Endodermal cell (in vitro differentiated cells): Measurements from ENCODE around the gene B4GALNT1. TPM values are rescaled to one million over a fixed set of nuclear protein-coding genes. Genes with fewer than 3 reads are reported as not detected.

Source experiments
- DNase-seq: peaks from one replicate; pipeline ENCODE4 v3.0.0-alpha.2; 2017
- H3K27ac ChIP-seq: 2 replicates; pipeline ENCODE4 v1.5.1; 2013; ENCODE audit warnings: mild to moderate bottlenecking, low read depth, low read length, moderate library complexity
- H3K27me3 ChIP-seq: 2 replicates; pipeline ENCODE4 v1.6.1; 2013; ENCODE audit warnings: mild to moderate bottlenecking, low read length, moderate library complexity; ENCODE audit not compliant: insufficient read depth, control insufficient read depth, poor library complexity, severe bottlenecking
- H3K36me3 ChIP-seq: 2 replicates; pipeline ENCODE4 v1.7.0; 2013; ENCODE audit warnings: mild to moderate bottlenecking, low read length, moderate library complexity; ENCODE audit not compliant: control insufficient read depth, insufficient read depth
- H3K4me1 ChIP-seq: one replicate; pipeline ENCODE4 v1.7.0; 2013; ENCODE audit warnings: low read length; ENCODE audit not compliant: control insufficient read depth, insufficient read depth
- H3K4me3 ChIP-seq: 2 replicates; pipeline ENCODE4 v1.5.1; 2013; ENCODE audit warnings: mild to moderate bottlenecking, low read length, moderate library complexity
- H3K9ac ChIP-seq: 2 replicates; pipeline ENCODE4 v1.6.1; 2013; ENCODE audit warnings: mild to moderate bottlenecking, low read length, moderate library complexity; ENCODE audit not compliant: poor library complexity, severe bottlenecking; ENCODE audit errors: extremely low read depth
- H3K9me3 ChIP-seq: 2 replicates; pipeline ENCODE4 v1.6.1; 2013; ENCODE audit warnings: mild to moderate bottlenecking, low read length, moderate library complexity; ENCODE audit not compliant: control insufficient read depth
- H3K27ac Mint-ChIP-seq: 2 replicates; pipeline ENCODE4 v1.8.0; 2020; ENCODE audit warnings: mixed read lengths
- H3K27me3 Mint-ChIP-seq: 2 replicates; pipeline ENCODE4 v1.8.0; 2021; ENCODE audit warnings: mild to moderate bottlenecking, mixed read lengths; ENCODE audit not compliant: insufficient read depth
- H3K36me3 Mint-ChIP-seq: 2 replicates; pipeline ENCODE4 v1.8.0; 2020; ENCODE audit warnings: low read depth, mixed read lengths
- H3K4me1 Mint-ChIP-seq: 2 replicates; pipeline ENCODE4 v1.8.0; 2020; ENCODE audit warnings: mixed read lengths
- H3K4me3 Mint-ChIP-seq: 2 replicates; pipeline ENCODE4 v1.8.0; 2020; ENCODE audit warnings: mild to moderate bottlenecking, moderate library complexity, mixed read lengths
- H3K9me3 Mint-ChIP-seq: 2 replicates; pipeline ENCODE4 v1.8.0; 2020; ENCODE audit warnings: mild to moderate bottlenecking, mixed read lengths
- CTCF ChIP-seq: fragments of 200-600 bp; sonication (generic); conservative IDR thresholded peaks from 2 replicates; pipeline ENCODE4 v1.5.0; 2021; ENCODE audit warnings: antibody characterized with exemption, mild to moderate bottlenecking
- WGBS, 2 experiments: methylation state at CpG; one replicate each; pipeline versions ENCODE4 v1.1.5 to v1.1.7; 2013; ENCODE audit warnings: missing lambda C conversion rate in 2 of 2, mixed read lengths in 1 of 2; ENCODE audit not compliant: insufficient coverage in 1 of 2, insufficient read length in 1 of 2; 5-methylcytosine and 5-hydroxymethylcytosine counted together
- total RNA-seq, 2 donors: library from RNA; stranded (reverse); fragmentation: NEBNext Ultra II Directional in 1 of 2; extraction: Animal tissue kit (Norgen Biotek cat#: 25700) in 1 of 2; gene quantifications; 2 replicates in 1 of 2; 3 replicates in 1 of 2; pipeline ENCODE4 v1.2.1, GENCODE V29; 2021

Gene B4GALNT1
- total RNA-seq, 2 donors from 2014 or later: 0.49 to 0.66 TPM

GRCh38 chr12:57579011-57579410 is 54.0 kb downstream of the B4GALNT1 start:
- no peak for DNase-seq
- no peaks in the 10 kb centered on the region for H3K4me1 ChIP-seq
- H3K4me3 ChIP-seq: no peak overlapping the region
- H3K9me3 ChIP-seq: no peaks in the 10 kb centered on the region
- Mint-ChIP-seq H3K4me3 (no peak overlapping the region), H3K27ac (no peak overlapping the region), H3K4me1 (peaks cover 6% of the 10 kb centered on the region), H3K27me3 (peaks cover 2% of the 10 kb centered on the region), H3K9me3 (no peaks in the 10 kb centered on the region), H3K36me3 (peaks cover 36% of the 10 kb centered on the region)
- no peak overlapping the region for H3K9ac ChIP-seq
- peaks cover 31% of the 10 kb centered on the region for H3K27me3 ChIP-seq
- no peaks in the 10 kb centered on the region for H3K36me3 ChIP-seq
- H3K27ac ChIP-seq: no peak overlapping the region
- 94 to 100% methylated on average over 2 of the region's 2 CpGs for WGBS, 2 experiments
- TF ChIP-seq CTCF: no peak

- Mint-ChIP-seq H3K4me1 (peaks cover under 1% of the 10 kb centered on the region), H3K9me3 (no peaks in the 10 kb centered on the region), H3K4me3 (no peak overlapping the region), H3K36me3 (peaks cover 36% of the 10 kb centered on the region), H3K27ac (no peak overlapping the region), H3K27me3 (peaks cover 2% of the 10 kb centered on the region)
- Histone ChIP-seq H3K4me3 (no peak overlapping the region), H3K9me3 (no peaks in the 10 kb centered on the region), H3K36me3 (no peaks in the 10 kb centered on the region), H3K4me1 (no peaks in the 10 kb centered on the region), H3K27me3 (peaks cover 28% of the 10 kb centered on the region), H3K9ac (no peak overlapping the region), H3K27ac (no peak overlapping the region)
- DNase-seq: no peak
- 92 to 93% methylated on average over 12 of the region's 12 CpGs for WGBS, 2 experiments
- TF ChIP-seq CTCF: no peak
Observed at GRCh38 chr12:57577981-57578758, 54.8 kb downstream of the B4GALNT1 start.

GRCh38 chr12:57576613-57577160 is 56.3 kb downstream of the B4GALNT1 start:
- no peak for DNase-seq
- Mint-ChIP-seq H3K27me3 (peaks cover 2% of the 10 kb centered on the region), H3K27ac (no peak overlapping the region), H3K36me3 (peaks cover 43% of the 10 kb centered on the region), H3K9me3 (no peaks in the 10 kb centered on the region), H3K4me1 (no peaks in the 10 kb centered on the region), H3K4me3 (no peak overlapping the region)
- Histone ChIP-seq H3K9me3 (no peaks in the 10 kb centered on the region), H3K9ac (no peak overlapping the region), H3K4me3 (no peak overlapping the region), H3K4me1 (no peaks in the 10 kb centered on the region), H3K27ac (no peak overlapping the region), H3K36me3 (no peaks in the 10 kb centered on the region), H3K27me3 (peaks cover 24% of the 10 kb centered on the region)
- 89 to 92% methylated on average over 7 to 9 of the region's 9 CpGs for WGBS, 2 experiments
- TF ChIP-seq CTCF: no peak

Other genes starting within 250 kb of the B4GALNT1 start
- 100 to 1,000 TPM in 1 of 2 donors, 10 to 100 TPM in 1; 82.7 to 116 TPM for gene R3HDM2, start 202.2 kb downstream of the B4GALNT1 start, total RNA-seq
- not detected for gene INHBC, start 198.4 kb downstream of the B4GALNT1 start, total RNA-seq
- gene INHBE, start 177.9 kb downstream of the B4GALNT1 start, total RNA-seq: under 1 TPM; 0.24 to 0.29 TPM
- 1 to 10 TPM; 3.4 to 6.4 TPM for gene GLI1, start 173.4 kb downstream of the B4GALNT1 start, total RNA-seq
- 1 to 10 TPM; 1.3 to 1.6 TPM for gene ARHGAP9, start 153.3 kb downstream of the B4GALNT1 start, total RNA-seq
- gene MARS1, start 145.1 kb downstream of the B4GALNT1 start, total RNA-seq: 100 to 1,000 TPM; 254 to 263 TPM
- gene DDIT3, start 112.7 kb downstream of the B4GALNT1 start, total RNA-seq: 10 to 100 TPM in 1 of 2 donors, 1 to 10 TPM in 1; 9.9 to 12.4 TPM
- 10 to 100 TPM; 49.2 to 88.2 TPM for gene MBD6, start 110.4 kb downstream of the B4GALNT1 start, total RNA-seq
- 100 to 1,000 TPM; 110 to 114 TPM for gene DCTN2, start 86.0 kb downstream of the B4GALNT1 start, total RNA-seq
- gene KIF5A, start 83.2 kb downstream of the B4GALNT1 start, total RNA-seq: 1 to 10 TPM; 2.3 to 4.5 TPM
- gene PIP4K2C, start 42.0 kb downstream of the B4GALNT1 start, total RNA-seq: 10 to 100 TPM; 40.9 to 45.5 TPM
- 10 to 100 TPM; 59.6 to 62.6 TPM for gene DTX3, start 28.4 kb downstream of the B4GALNT1 start, total RNA-seq
- gene ARHGEF25, start 21.8 kb downstream of the B4GALNT1 start, total RNA-seq: 10 to 100 TPM; 12.7 to 20.1 TPM
- gene OS9, start 60.9 kb upstream of the B4GALNT1 start, total RNA-seq: 100 to 1,000 TPM; 108 to 142 TPM
- under 1 TPM in 1 of 2 donors, not detected in 1; 0.44 TPM for gene AGAP2, start 105.5 kb upstream of the B4GALNT1 start, total RNA-seq
- 10 to 100 TPM; 21.7 to 27.8 TPM for gene TSPAN31, start 111.8 kb upstream of the B4GALNT1 start, total RNA-seq
- 100 to 1,000 TPM; 144 to 186 TPM for gene CDK4, start 119.1 kb upstream of the B4GALNT1 start, total RNA-seq
- 10 to 100 TPM; 13.6 to 15.8 TPM for gene MARCHF9, start 121.9 kb upstream of the B4GALNT1 start, total RNA-seq
- gene CYP27B1, start 133.9 kb upstream of the B4GALNT1 start, total RNA-seq: 1 to 10 TPM; 2.4 to 3.1 TPM
- 10 to 100 TPM; 26.1 to 28.7 TPM for gene METTL1, start 138.9 kb upstream of the B4GALNT1 start, total RNA-seq
- 1 to 10 TPM; 3.7 to 5.8 TPM for gene EEF1AKMT3, start 139.4 kb upstream of the B4GALNT1 start, total RNA-seq
- 10 to 100 TPM; 37.7 to 39.9 TPM for gene TSFM, start 149.6 kb upstream of the B4GALNT1 start, total RNA-seq
- 1 to 10 TPM in 1 of 2 donors, under 1 TPM in 1; 0.22 to 1.7 TPM for gene AVIL, start 185.5 kb upstream of the B4GALNT1 start, total RNA-seq
- 100 to 1,000 TPM; 137 to 148 TPM for gene CTDSP2, start 213.5 kb upstream of the B4GALNT1 start, total RNA-seq